ENCODE data around the gene ADGRL2. TPM values are rescaled to one million over a fixed set of nuclear protein-coding genes. Genes with fewer than 3 reads are reported as not detected.
A peak's percentile ranks its signal among the peaks of the same experiment; 100 is the strongest.

Gene ADGRL2
- total RNA-seq, 1 donor from 2014 or later, result 270 TPM

GRCh38 chr1:81823082-81823481 lies 22.3 kb downstream of the ADGRL2 start:
- Histone ChIP-seq H4K20me1 (ENCODE audit: low read depth) (peaks cover 100% of the 10 kb centered on the region), H3F3A (ENCODE audit: low read depth) (peaks cover 7% of the 10 kb centered on the region), H2AFZ (replicated peaks) (no peak overlapping the region), H3K79me2 (ENCODE audit: low read depth) (peaks cover 100% of the 10 kb centered on the region), H3K27me3 (no peaks in the 10 kb centered on the region), H3K9ac (no peak overlapping the region), H3K4me3 (no peak overlapping the region), H3K36me3 (no peaks in the 10 kb centered on the region), H3K9me3 (ENCODE audit: low read depth) (no peaks in the 10 kb centered on the region), H3K4me2 (no peak overlapping the region), H3K4me1 (peaks cover 59% of the 10 kb centered on the region), H3K27ac (no peak overlapping the region)
- no peak for TF ChIP-seq EZH2phosphoT487 (IDR thresholded peaks at IDR 0.05)
- TF ChIP-seq CTCF (IDR thresholded peaks at IDR 0.05), result no peak
- no peak for TF ChIP-seq EZH2 (IDR thresholded peaks at IDR 0.05)
- peaks cover 9% of the 10 kb centered on the region for H3K9me3 Mint-ChIP-seq
- no peak overlapping the region for H3K4me3 Mint-ChIP-seq
- no peak for DNase-seq (ENCODE audit: low spot score)
- H3K36me3 Mint-ChIP-seq, result peaks cover 32% of the 10 kb centered on the region
- H3K4me1 Mint-ChIP-seq, result peaks cover 30% of the 10 kb centered on the region
- peaks cover 4% of the 10 kb centered on the region for H3K27me3 Mint-ChIP-seq (ENCODE audit: insufficient read depth, low read depth)
- H3K27ac Mint-ChIP-seq, result no peak overlapping the region

GRCh38 chr1:81824759-81825158 lies 24.0 kb downstream of the ADGRL2 start:
- Histone ChIP-seq H2AFZ (replicated peaks) (no peak overlapping the region), H3K9ac (no peak overlapping the region), H3K27ac (no peak overlapping the region), H3K36me3 (no peaks in the 10 kb centered on the region), H3K4me1 (peaks cover 42% of the 10 kb centered on the region), H3K79me2 (ENCODE audit: low read depth) (peaks cover 100% of the 10 kb centered on the region), H3K4me2 (no peak overlapping the region), H3K27me3 (no peaks in the 10 kb centered on the region), H3F3A (ENCODE audit: low read depth) (peaks cover 9% of the 10 kb centered on the region), H3K4me3 (no peak overlapping the region), H3K9me3 (ENCODE audit: low read depth) (no peaks in the 10 kb centered on the region), H4K20me1 (ENCODE audit: low read depth) (peaks cover 100% of the 10 kb centered on the region)
- Mint-ChIP-seq H3K9me3 (peaks cover 6% of the 10 kb centered on the region), H3K36me3 (peaks cover 31% of the 10 kb centered on the region), H3K27me3 (ENCODE audit: insufficient read depth, low read depth) (peaks cover 4% of the 10 kb centered on the region), H3K4me3 (no peak overlapping the region), H3K27ac (no peak overlapping the region), H3K4me1 (peaks cover 19% of the 10 kb centered on the region)
- DNase-seq (ENCODE audit: low spot score), result peak; percentile 11
- TF ChIP-seq EZH2phosphoT487 (IDR thresholded peaks at IDR 0.05), result no peak
- no peak for TF ChIP-seq EZH2 (IDR thresholded peaks at IDR 0.05)
- TF ChIP-seq CTCF (IDR thresholded peaks at IDR 0.05), result no peak

- no peaks in the 10 kb centered on the region for H3K9me3 ChIP-seq (ENCODE audit: low read depth)
- Mint-ChIP-seq H3K27ac (no peak overlapping the region), H3K9me3 (peaks cover 6% of the 10 kb centered on the region), H3K4me3 (no peak overlapping the region), H3K4me1 (peaks cover 22% of the 10 kb centered on the region), H3K27me3 (ENCODE audit: insufficient read depth, low read depth) (peaks cover 4% of the 10 kb centered on the region), H3K36me3 (peaks cover 37% of the 10 kb centered on the region)
- H2AFZ ChIP-seq (replicated peaks), result no peak overlapping the region
- no peak for DNase-seq (ENCODE audit: low spot score)
- peaks cover 31% of the 10 kb centered on the region for H3F3A ChIP-seq (ENCODE audit: low read depth)
- H3K27me3 ChIP-seq, result no peaks in the 10 kb centered on the region
- no peak overlapping the region for H3K27ac ChIP-seq
- H3K4me3 ChIP-seq, result no peak overlapping the region
- no peaks in the 10 kb centered on the region for H3K36me3 ChIP-seq
- TF ChIP-seq CTCF (IDR thresholded peaks at IDR 0.05), result no peak
- no peak for TF ChIP-seq EZH2phosphoT487 (IDR thresholded peaks at IDR 0.05)
- TF ChIP-seq EZH2 (IDR thresholded peaks at IDR 0.05), result no peak
- H3K9ac ChIP-seq, result no peak overlapping the region
- peaks cover 100% of the 10 kb centered on the region for H4K20me1 ChIP-seq (ENCODE audit: low read depth)
- peaks cover 100% of the 10 kb centered on the region for H3K79me2 ChIP-seq (ENCODE audit: low read depth)
- H3K4me2 ChIP-seq, result no peak overlapping the region
- peaks cover 29% of the 10 kb centered on the region for H3K4me1 ChIP-seq
These were observed 27.2 kb downstream of the ADGRL2 start for GRCh38 chr1:81827942-81828341.

Measured in neural progenitor cell (in vitro differentiated cells).